HFFc6 (cell line): ENCODE results near the gene FRMD7. TPM values are rescaled to one million over a fixed set of nuclear protein-coding genes. Genes with fewer than 3 reads are reported as not detected.
A peak's percentile ranks its signal among the peaks of the same experiment; 100 is the strongest.

Source experiments
- DNase-seq: peaks from one replicate; pipeline ENCODE4 v3.0.0-alpha.2; 2018
- H3K27ac Mint-ChIP-seq: 2 replicates; pipeline ENCODE4 v1.8.0; 2020; ENCODE audit warnings: mild to moderate bottlenecking, mixed read lengths
- H3K27me3 Mint-ChIP-seq: 2 replicates; pipeline ENCODE4 v1.8.0; 2021; ENCODE audit warnings: mild to moderate bottlenecking, moderate library complexity, mixed read lengths; ENCODE audit not compliant: insufficient read depth
- H3K36me3 Mint-ChIP-seq: 2 replicates; pipeline ENCODE4 v1.8.0; 2021; ENCODE audit warnings: low read depth, mixed read lengths
- H3K4me1 Mint-ChIP-seq: 2 replicates; pipeline ENCODE4 v1.8.0; 2020; ENCODE audit warnings: low read depth, mixed read lengths
- H3K4me3 Mint-ChIP-seq: 2 replicates; pipeline ENCODE4 v1.8.0; 2020; ENCODE audit warnings: mild to moderate bottlenecking, moderate library complexity, mixed read lengths
- H3K9me3 Mint-ChIP-seq: 2 replicates; pipeline ENCODE4 v1.8.0; 2020; ENCODE audit warnings: mild to moderate bottlenecking, mixed read lengths
- CTCF ChIP-seq: fragments of 200-600 bp; sonication (generic); IDR thresholded peaks from 2 replicates; pipeline ENCODE4 v1.5.0; 2021; ENCODE audit warnings: antibody characterized with exemption, mild to moderate bottlenecking
- total RNA-seq, 6 experiments: library from RNA; stranded (reverse); fragmentation: NEBNext Ultra II Directional; extraction: Animal tissue kit (Norgen Biotek cat#: 25700); gene quantifications; 2 replicates in 1 of 6; 3 replicates in 5 of 6; pipeline ENCODE4 v1.2.3, GENCODE V29; 2021

The FRMD7 gene
- total RNA-seq, 6 experiments from 2014 or later, result not detected

DNA sequence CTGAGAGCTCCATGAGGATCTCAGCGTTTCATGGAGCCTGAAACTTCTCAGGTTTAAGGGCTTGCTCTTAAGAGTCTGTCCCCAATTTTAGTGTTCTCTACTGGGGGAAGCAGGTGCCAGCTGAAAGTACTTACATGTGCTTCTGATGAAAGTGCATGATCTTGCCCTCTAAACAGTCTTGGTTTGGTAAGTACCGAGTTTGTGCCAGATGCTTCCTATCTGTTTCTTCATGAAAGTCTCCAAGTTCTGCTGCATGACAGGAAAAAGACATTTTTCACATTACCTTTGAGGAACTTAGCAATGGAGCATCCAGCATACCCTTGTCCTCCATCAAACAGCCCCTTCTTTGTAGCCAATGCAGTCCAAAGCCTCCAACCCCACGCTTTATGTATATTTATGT is 42.0 kb downstream of the FRMD7 start:
- H3K36me3 Mint-ChIP-seq, result no peaks in the 10 kb centered on the region
- no peaks in the 10 kb centered on the region for H3K9me3 Mint-ChIP-seq
- no peak overlapping the region for H3K4me3 Mint-ChIP-seq
- H3K4me1 Mint-ChIP-seq, result peaks cover 27% of the 10 kb centered on the region; the same call in 1 of the 2 replicates
- no peak overlapping the region for H3K27ac Mint-ChIP-seq
- no peak for DNase-seq
- H3K27me3 Mint-ChIP-seq, result no peaks in the 10 kb centered on the region
- no peak for TF ChIP-seq CTCF

- no peaks in the 10 kb centered on the region for H3K4me1 Mint-ChIP-seq
- no peaks in the 10 kb centered on the region; the same call in 1 of the 2 replicates for H3K27me3 Mint-ChIP-seq
- H3K27ac Mint-ChIP-seq, result no peak overlapping the region
- H3K9me3 Mint-ChIP-seq, result no peaks in the 10 kb centered on the region
- no peak overlapping the region for H3K4me3 Mint-ChIP-seq
- H3K36me3 Mint-ChIP-seq, result no peaks in the 10 kb centered on the region
- no peak for DNase-seq
- TF ChIP-seq CTCF, result no peak
Measured at GRCh38 chrX:132077912-132078311, 49.9 kb downstream of the FRMD7 start.

GRCh38 chrX:132077414-132077813 is 50.4 kb downstream of the FRMD7 start:
- Mint-ChIP-seq H3K36me3 (no peaks in the 10 kb centered on the region), H3K9me3 (no peaks in the 10 kb centered on the region), H3K4me1 (no peaks in the 10 kb centered on the region), H3K27me3 (no peaks in the 10 kb centered on the region; the same call in 1 of the 2 replicates), H3K27ac (no peak overlapping the region), H3K4me3 (no peak overlapping the region)
- TF ChIP-seq CTCF, result no peak
- no peak for DNase-seq

- H3K36me3 Mint-ChIP-seq, result no peaks in the 10 kb centered on the region
- H3K9me3 Mint-ChIP-seq, result no peaks in the 10 kb centered on the region
- no peaks in the 10 kb centered on the region for H3K27me3 Mint-ChIP-seq
- DNase-seq, result no peak
- H3K27ac Mint-ChIP-seq, result no peak overlapping the region
- peak; percentile 51 for TF ChIP-seq CTCF
- no peak overlapping the region for H3K4me3 Mint-ChIP-seq
- peaks cover 6% of the 10 kb centered on the region; the same call in 1 of the 2 replicates for H3K4me1 Mint-ChIP-seq
Measured at GRCh38 chrX:132071254-132071653, 56.6 kb downstream of the FRMD7 start.

GRCh38 chrX:132068405-132068804 is 59.4 kb downstream of the FRMD7 start:
- Mint-ChIP-seq H3K27ac (no peak overlapping the region; the same call in 1 of the 2 replicates), H3K4me1 (peaks cover 6% of the 10 kb centered on the region; the same call in 1 of the 2 replicates), H3K36me3 (no peaks in the 10 kb centered on the region), H3K4me3 (no peak overlapping the region), H3K27me3 (no peaks in the 10 kb centered on the region), H3K9me3 (no peaks in the 10 kb centered on the region)
- no peak for TF ChIP-seq CTCF
- DNase-seq, result no peak

- DNase-seq, result no peak
- Mint-ChIP-seq H3K4me3 (no peak overlapping the region), H3K9me3 (no peaks in the 10 kb centered on the region), H3K4me1 (peaks cover 5% of the 10 kb centered on the region; the same call in 1 of the 2 replicates), H3K27me3 (no peaks in the 10 kb centered on the region), H3K36me3 (no peaks in the 10 kb centered on the region), H3K27ac (no peak overlapping the region)
- TF ChIP-seq CTCF, result no peak
Measured at GRCh38 chrX:132063862-132064261, 64.0 kb downstream of the FRMD7 start.
